Neutrophil (primary cell): Measurements from ENCODE around the gene HTRA2.
A peak's percentile ranks its signal among the peaks of the same experiment; 100 is the strongest.

Source experiments
- H3K27ac ChIP-seq: fragments of 200-600 bp; sonication (generic); 2 replicates; pipeline ENCODE4 v1.5.1; 2016; ENCODE audit warnings: mild to moderate bottlenecking, moderate library complexity
- H3K27me3 ChIP-seq: fragments of 200-600 bp; sonication (generic); 2 replicates; pipeline ENCODE4 v1.6.0; 2016; ENCODE audit warnings: mild to moderate bottlenecking
- H3K36me3 ChIP-seq: fragments of 200-600 bp; sonication (generic); 2 replicates; pipeline ENCODE4 v1.5.1; 2017
- H3K4me1 ChIP-seq, 2 experiments: fragments of 200-600 bp in 1 of 2; sonication (generic) in 1 of 2; 1 replicate in 1 of 2; 2 replicates in 1 of 2; pipeline versions ENCODE4 v1.5.1 to v1.6.1; 2013 to 2016; ENCODE audit warnings: low read depth in 1 of 2, low read length in 1 of 2, mild to moderate bottlenecking in 1 of 2, moderate library complexity in 1 of 2; ENCODE audit not compliant: control insufficient read depth in 1 of 2, insufficient read depth in 1 of 2
- H3K4me3 ChIP-seq, 2 experiments: fragments of 200-600 bp in 1 of 2; sonication (generic) in 1 of 2; 1 replicate in 1 of 2; 2 replicates in 1 of 2; pipeline ENCODE4 v1.5.1; 2013 to 2016; ENCODE audit warnings: low read depth in 1 of 2, low read length in 1 of 2, mild to moderate bottlenecking in 1 of 2, moderate library complexity in 1 of 2
- H3K9me3 ChIP-seq: fragments of 200-600 bp; sonication (generic); 2 replicates; pipeline ENCODE4 v1.5.1; 2016
- CTCF ChIP-seq: fragments of 200-600 bp; sonication (generic); IDR thresholded peaks from 2 replicates; pipeline ENCODE4 v1.5.1; 2016; ENCODE audit warnings: antibody characterized with exemption

HTRA2 gene

GRCh38 chr2:74576211-74576862 is 46.6 kb downstream of the HTRA2 start:
- Histone ChIP-seq H3K36me3 (no peaks in the 10 kb centered on the region), H3K27me3 (no peaks in the 10 kb centered on the region), H3K4me1 (peaks cover 63 to 65% of the 10 kb centered on the region in 2 experiments), H3K4me3 (peak overlapping the region; percentile 25 to 33), H3K9me3 (no peaks in the 10 kb centered on the region), H3K27ac (peak overlapping the region; percentile 83)
- TF ChIP-seq CTCF: no peak

GRCh38 chr2:74576863-74577229 is 47.1 kb downstream of the HTRA2 start:
- Histone ChIP-seq H3K27ac (peak overlapping the region; percentile 83), H3K4me1 (peaks cover 61 to 63% of the 10 kb centered on the region in 2 experiments), H3K36me3 (no peaks in the 10 kb centered on the region), H3K27me3 (no peaks in the 10 kb centered on the region), H3K4me3 (peak overlapping the region; percentile 25 to 33), H3K9me3 (no peaks in the 10 kb centered on the region)
- TF ChIP-seq CTCF: no peak

GRCh38 chr2:74577448-74577847 is 47.7 kb downstream of the HTRA2 start:
- TF ChIP-seq CTCF: no peak
- Histone ChIP-seq H3K4me1 (peaks cover 61 to 63% of the 10 kb centered on the region in 2 experiments), H3K4me3 (peak overlapping the region; percentile 25 to 33), H3K36me3 (no peaks in the 10 kb centered on the region), H3K9me3 (no peaks in the 10 kb centered on the region), H3K27ac (peak overlapping the region; percentile 83), H3K27me3 (no peaks in the 10 kb centered on the region)

DNA sequence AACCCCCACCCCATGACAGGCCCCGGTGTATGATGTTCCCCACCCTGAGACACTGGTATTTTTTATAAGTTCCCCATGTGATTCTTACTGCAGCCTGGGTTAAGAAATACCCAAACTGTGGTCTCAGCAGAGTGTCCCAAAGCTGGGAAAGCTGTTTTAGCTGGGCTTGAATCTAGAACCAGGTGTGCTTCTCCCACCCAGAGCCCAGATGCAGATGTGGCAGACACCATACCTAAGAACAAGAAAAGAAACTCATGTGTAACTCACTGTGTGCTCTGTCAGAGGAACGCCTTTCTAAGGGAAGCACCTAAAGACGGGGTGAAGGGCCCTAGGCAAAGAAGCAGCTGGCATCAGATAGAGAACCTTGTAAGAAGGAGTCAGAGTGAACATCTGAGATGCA is 48.7 kb downstream of the HTRA2 start:
- Histone ChIP-seq H3K4me3 (no peak overlapping the region), H3K4me1 (peaks cover 62 to 63% of the 10 kb centered on the region in 2 experiments), H3K27ac (peak overlapping the region; percentile 83), H3K36me3 (no peaks in the 10 kb centered on the region), H3K27me3 (no peaks in the 10 kb centered on the region), H3K9me3 (no peaks in the 10 kb centered on the region)
- no peak for TF ChIP-seq CTCF

DNA sequence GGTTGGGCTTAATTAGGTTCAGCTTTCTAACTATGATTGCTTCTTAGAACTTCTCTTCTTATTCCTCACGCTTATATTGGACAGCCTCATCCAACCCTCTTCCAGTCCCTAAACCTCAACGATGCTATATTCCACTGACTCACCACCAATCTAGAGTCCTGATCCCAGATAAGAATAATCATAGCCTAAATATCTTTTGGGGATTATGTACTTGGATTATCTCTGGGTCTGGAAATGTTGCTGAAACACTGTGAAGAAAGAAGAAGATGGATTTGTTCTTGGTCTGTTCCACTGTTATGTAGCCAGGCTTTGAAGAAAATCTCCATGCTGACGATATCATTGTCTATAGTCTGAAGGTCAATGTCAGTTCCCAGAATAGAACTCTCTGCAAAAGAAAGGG is 51.7 kb downstream of the HTRA2 start:
- H3K4me3 ChIP-seq: no peak overlapping the region
- no peaks in the 10 kb centered on the region for H3K27me3 ChIP-seq
- H3K9me3 ChIP-seq: no peaks in the 10 kb centered on the region
- peaks cover 62 to 63% of the 10 kb centered on the region in 2 experiments for H3K4me1 ChIP-seq
- H3K27ac ChIP-seq: no peak overlapping the region
- no peaks in the 10 kb centered on the region for H3K36me3 ChIP-seq
- TF ChIP-seq CTCF: no peak
